ENCODE results near the gene FCMR.

DNA sequence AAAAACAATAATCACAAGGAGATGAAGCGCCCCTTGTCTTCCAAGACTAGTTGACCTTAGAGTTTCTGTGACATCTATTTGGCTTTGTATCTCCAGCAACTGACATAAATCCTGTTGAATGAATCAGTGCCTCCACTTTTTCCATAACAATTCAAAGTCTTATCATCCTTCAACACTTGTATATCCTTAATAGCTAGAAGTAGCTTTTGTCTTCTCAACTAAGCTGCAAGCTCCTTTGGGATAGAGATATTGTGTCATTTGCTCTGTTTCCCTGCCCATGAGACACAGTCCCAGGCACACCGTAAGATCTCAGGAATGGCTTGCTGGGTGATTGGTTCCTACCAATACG, 18.8 kb upstream of the FCMR start:
- TF ChIP-seq, protein P1, sequence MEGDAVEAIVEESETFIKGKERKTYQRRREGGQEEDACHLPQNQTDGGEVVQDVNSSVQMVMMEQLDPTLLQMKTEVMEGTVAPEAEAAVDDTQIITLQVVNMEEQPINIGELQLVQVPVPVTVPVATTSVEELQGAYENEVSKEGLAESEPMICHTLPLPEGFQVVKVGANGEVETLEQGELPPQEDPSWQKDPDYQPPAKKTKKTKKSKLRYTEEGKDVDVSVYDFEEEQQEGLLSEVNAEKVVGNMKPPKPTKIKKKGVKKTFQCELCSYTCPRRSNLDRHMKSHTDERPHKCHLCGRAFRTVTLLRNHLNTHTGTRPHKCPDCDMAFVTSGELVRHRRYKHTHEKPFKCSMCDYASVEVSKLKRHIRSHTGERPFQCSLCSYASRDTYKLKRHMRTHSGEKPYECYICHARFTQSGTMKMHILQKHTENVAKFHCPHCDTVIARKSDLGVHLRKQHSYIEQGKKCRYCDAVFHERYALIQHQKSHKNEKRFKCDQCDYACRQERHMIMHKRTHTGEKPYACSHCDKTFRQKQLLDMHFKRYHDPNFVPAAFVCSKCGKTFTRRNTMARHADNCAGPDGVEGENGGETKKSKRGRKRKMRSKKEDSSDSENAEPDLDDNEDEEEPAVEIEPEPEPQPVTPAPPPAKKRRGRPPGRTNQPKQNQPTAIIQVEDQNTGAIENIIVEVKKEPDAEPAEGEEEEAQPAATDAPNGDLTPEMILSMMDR (IDR thresholded peaks at IDR 0.05): no peak
- TF ChIP-seq EP300 (IDR thresholded peaks at IDR 0.05): no peak

All from ovary (tissue), 3 donors.